Endodermal cell (in vitro differentiated cells): ENCODE data around the gene FAXC. TPM values are rescaled to one million over a fixed set of nuclear protein-coding genes. Genes with fewer than 3 reads are reported as not detected.

ENCODE experiments used
- DNase-seq: peaks from one replicate; pipeline ENCODE4 v3.0.0-alpha.2; 2017
- H3K27ac ChIP-seq: 2 replicates; pipeline ENCODE4 v1.5.1; 2013; ENCODE audit warnings: mild to moderate bottlenecking, low read depth, low read length, moderate library complexity
- H3K27me3 ChIP-seq: 2 replicates; pipeline ENCODE4 v1.6.1; 2013; ENCODE audit warnings: mild to moderate bottlenecking, low read length, moderate library complexity; ENCODE audit not compliant: insufficient read depth, control insufficient read depth, poor library complexity, severe bottlenecking
- H3K36me3 ChIP-seq: 2 replicates; pipeline ENCODE4 v1.7.0; 2013; ENCODE audit warnings: mild to moderate bottlenecking, low read length, moderate library complexity; ENCODE audit not compliant: control insufficient read depth, insufficient read depth
- H3K4me1 ChIP-seq: one replicate; pipeline ENCODE4 v1.7.0; 2013; ENCODE audit warnings: low read length; ENCODE audit not compliant: control insufficient read depth, insufficient read depth
- H3K4me3 ChIP-seq: 2 replicates; pipeline ENCODE4 v1.5.1; 2013; ENCODE audit warnings: mild to moderate bottlenecking, low read length, moderate library complexity
- H3K9ac ChIP-seq: 2 replicates; pipeline ENCODE4 v1.6.1; 2013; ENCODE audit warnings: mild to moderate bottlenecking, low read length, moderate library complexity; ENCODE audit not compliant: poor library complexity, severe bottlenecking; ENCODE audit errors: extremely low read depth
- H3K9me3 ChIP-seq: 2 replicates; pipeline ENCODE4 v1.6.1; 2013; ENCODE audit warnings: mild to moderate bottlenecking, low read length, moderate library complexity; ENCODE audit not compliant: control insufficient read depth
- H3K27ac Mint-ChIP-seq: 2 replicates; pipeline ENCODE4 v1.8.0; 2020; ENCODE audit warnings: mixed read lengths
- H3K27me3 Mint-ChIP-seq: 2 replicates; pipeline ENCODE4 v1.8.0; 2021; ENCODE audit warnings: mild to moderate bottlenecking, mixed read lengths; ENCODE audit not compliant: insufficient read depth
- H3K36me3 Mint-ChIP-seq: 2 replicates; pipeline ENCODE4 v1.8.0; 2020; ENCODE audit warnings: low read depth, mixed read lengths
- H3K4me1 Mint-ChIP-seq: 2 replicates; pipeline ENCODE4 v1.8.0; 2020; ENCODE audit warnings: mixed read lengths
- H3K4me3 Mint-ChIP-seq: 2 replicates; pipeline ENCODE4 v1.8.0; 2020; ENCODE audit warnings: mild to moderate bottlenecking, moderate library complexity, mixed read lengths
- H3K9me3 Mint-ChIP-seq: 2 replicates; pipeline ENCODE4 v1.8.0; 2020; ENCODE audit warnings: mild to moderate bottlenecking, mixed read lengths
- WGBS, 2 experiments: methylation state at CpG; one replicate each; pipeline versions ENCODE4 v1.1.5 to v1.1.7; 2013; ENCODE audit warnings: missing lambda C conversion rate in 2 of 2, mixed read lengths in 1 of 2; ENCODE audit not compliant: insufficient coverage in 1 of 2, insufficient read length in 1 of 2; 5-methylcytosine and 5-hydroxymethylcytosine counted together
- total RNA-seq, 2 donors: library from RNA; stranded (reverse); fragmentation: NEBNext Ultra II Directional in 1 of 2; extraction: Animal tissue kit (Norgen Biotek cat#: 25700) in 1 of 2; gene quantifications; 2 replicates in 1 of 2; 3 replicates in 1 of 2; pipeline ENCODE4 v1.2.1, GENCODE V29; 2021
- TF ChIP-seq, protein P1 (sequence below): fragments of 200-600 bp; sonication (generic); conservative IDR thresholded peaks from 2 replicates; pipeline ENCODE4 v1.5.0; 2021; ENCODE audit warnings: antibody characterized with exemption, mild to moderate bottlenecking

FAXC gene
- total RNA-seq, 2 donors from 2014 or later: 8.8 to 19.5 TPM

DNA sequence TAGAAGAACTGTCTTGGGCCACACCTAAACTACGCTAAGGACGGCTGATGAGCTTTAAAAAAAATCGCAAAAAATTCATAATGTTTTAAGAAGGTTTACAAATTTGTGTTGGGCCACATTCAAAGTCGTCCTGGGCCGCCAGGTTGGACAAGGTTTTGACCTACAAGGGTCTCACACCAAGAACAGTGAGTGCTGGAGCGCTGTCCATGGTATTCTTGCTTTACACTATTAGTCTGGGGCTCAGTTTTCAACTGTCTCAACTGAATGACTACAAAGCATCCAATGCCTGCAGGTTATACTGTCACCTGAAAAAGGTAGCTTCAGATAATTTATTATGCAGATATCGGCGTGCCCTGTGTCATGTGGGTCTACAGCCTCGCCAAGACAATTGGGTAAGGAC is 3.7 kb upstream of the FAXC start:
- H3K9ac ChIP-seq: no peak overlapping the region
- Mint-ChIP-seq H3K4me3 (no peak overlapping the region), H3K36me3 (no peaks in the 10 kb centered on the region), H3K27ac (no peak overlapping the region), H3K9me3 (no peaks in the 10 kb centered on the region), H3K27me3 (peaks cover 30% of the 10 kb centered on the region), H3K4me1 (peaks cover 9% of the 10 kb centered on the region)
- H3K4me3 ChIP-seq: no peak overlapping the region
- no peaks in the 10 kb centered on the region for H3K4me1 ChIP-seq
- H3K9me3 ChIP-seq: no peaks in the 10 kb centered on the region
- peaks cover 18% of the 10 kb centered on the region for H3K27me3 ChIP-seq
- H3K36me3 ChIP-seq: no peaks in the 10 kb centered on the region
- peak; percentile 77 for DNase-seq
- 81 to 84% methylated on average over 9 of the region's 9 CpGs for WGBS, 2 experiments
- no peak overlapping the region for H3K27ac ChIP-seq
- TF ChIP-seq, protein P1, sequence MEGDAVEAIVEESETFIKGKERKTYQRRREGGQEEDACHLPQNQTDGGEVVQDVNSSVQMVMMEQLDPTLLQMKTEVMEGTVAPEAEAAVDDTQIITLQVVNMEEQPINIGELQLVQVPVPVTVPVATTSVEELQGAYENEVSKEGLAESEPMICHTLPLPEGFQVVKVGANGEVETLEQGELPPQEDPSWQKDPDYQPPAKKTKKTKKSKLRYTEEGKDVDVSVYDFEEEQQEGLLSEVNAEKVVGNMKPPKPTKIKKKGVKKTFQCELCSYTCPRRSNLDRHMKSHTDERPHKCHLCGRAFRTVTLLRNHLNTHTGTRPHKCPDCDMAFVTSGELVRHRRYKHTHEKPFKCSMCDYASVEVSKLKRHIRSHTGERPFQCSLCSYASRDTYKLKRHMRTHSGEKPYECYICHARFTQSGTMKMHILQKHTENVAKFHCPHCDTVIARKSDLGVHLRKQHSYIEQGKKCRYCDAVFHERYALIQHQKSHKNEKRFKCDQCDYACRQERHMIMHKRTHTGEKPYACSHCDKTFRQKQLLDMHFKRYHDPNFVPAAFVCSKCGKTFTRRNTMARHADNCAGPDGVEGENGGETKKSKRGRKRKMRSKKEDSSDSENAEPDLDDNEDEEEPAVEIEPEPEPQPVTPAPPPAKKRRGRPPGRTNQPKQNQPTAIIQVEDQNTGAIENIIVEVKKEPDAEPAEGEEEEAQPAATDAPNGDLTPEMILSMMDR: no peak

DNA sequence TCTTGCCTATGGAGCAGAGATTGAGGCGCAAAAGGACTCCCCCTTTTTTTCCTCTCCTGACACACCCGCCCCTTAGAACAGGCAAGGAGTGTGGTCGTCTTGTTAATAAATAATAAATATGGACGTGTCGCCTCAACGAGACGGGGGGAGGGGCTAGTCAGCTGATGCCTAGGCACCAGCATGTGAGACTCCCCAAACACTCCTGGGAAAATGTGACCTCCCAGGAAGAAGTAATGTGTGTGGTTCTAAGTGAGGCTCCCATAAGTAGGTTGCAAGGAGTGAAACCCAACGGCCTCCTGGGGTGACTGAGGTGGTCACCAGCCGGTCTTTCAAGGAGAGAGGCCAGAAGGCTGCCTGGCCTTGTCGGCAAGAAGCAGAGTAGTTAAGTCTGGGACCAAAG is 1.1 kb upstream of the FAXC start:
- 65 to 71% methylated on average over 7 to 10 of the region's 10 CpGs for WGBS, 2 experiments
- TF ChIP-seq, protein P1: no peak
- no peaks in the 10 kb centered on the region for H3K36me3 ChIP-seq
- Mint-ChIP-seq H3K36me3 (no peaks in the 10 kb centered on the region), H3K27me3 (peaks cover 19% of the 10 kb centered on the region), H3K27ac (no peak overlapping the region), H3K4me3 (peak overlapping the region; percentile 72), H3K4me1 (peaks cover 18% of the 10 kb centered on the region), H3K9me3 (no peaks in the 10 kb centered on the region)
- peak overlapping the region; percentile 84 for H3K4me3 ChIP-seq
- H3K9ac ChIP-seq: no peak overlapping the region
- peak; percentile 56 for DNase-seq
- no peaks in the 10 kb centered on the region for H3K4me1 ChIP-seq
- no peak overlapping the region for H3K27ac ChIP-seq
- no peaks in the 10 kb centered on the region for H3K9me3 ChIP-seq
- peaks cover 18% of the 10 kb centered on the region for H3K27me3 ChIP-seq

DNA sequence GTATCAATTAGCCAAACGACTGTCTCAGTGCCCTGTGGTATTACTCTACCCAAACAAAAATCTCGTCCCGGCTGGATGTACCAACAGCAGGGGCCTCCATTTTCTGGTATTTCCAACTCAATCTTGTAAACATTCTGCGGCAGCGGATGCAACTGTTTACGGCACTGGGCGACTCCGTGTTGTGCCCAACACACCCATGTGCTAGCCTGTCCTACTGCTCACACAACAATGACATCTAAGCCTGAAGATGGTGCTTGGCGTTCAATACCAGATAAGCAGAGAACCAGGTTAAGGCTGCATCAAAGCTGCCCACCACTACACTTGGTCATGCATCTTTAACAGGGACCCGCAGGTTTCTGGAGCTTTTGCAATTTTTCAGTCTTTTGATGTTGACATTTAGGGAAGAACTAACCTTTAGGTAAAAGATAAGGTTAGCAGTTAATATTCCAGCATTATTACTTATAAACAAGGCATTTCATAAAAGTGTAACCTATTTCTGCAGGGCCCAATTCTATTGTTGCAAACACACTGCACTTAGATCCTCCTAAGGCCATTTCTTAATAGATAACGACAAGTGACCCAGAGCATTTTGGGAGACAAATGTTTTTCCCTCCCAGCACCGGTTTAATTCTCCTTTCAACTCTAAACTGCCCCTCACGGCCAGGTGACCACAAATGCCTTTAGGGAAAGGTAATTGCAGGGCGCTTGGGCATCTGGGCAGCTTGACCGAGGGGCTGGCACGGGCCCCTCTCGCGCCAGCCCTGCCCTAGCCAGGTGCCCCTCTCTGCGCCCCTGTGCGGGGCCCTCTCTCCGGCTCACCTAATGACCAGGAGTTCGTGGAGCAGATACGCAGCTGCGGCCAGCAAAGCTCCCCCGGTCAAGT is 945 bp downstream of the FAXC start:
- Histone ChIP-seq H3K27ac (no peak overlapping the region), H3K9me3 (no peaks in the 10 kb centered on the region), H3K4me3 (peak overlapping the region; percentile 85), H3K4me1 (no peaks in the 10 kb centered on the region), H3K9ac (peak overlapping the region; percentile 53), H3K27me3 (peaks cover 10% of the 10 kb centered on the region), H3K36me3 (no peaks in the 10 kb centered on the region)
- H3K9me3 Mint-ChIP-seq: no peaks in the 10 kb centered on the region
- peaks cover 17% of the 10 kb centered on the region for H3K27me3 Mint-ChIP-seq
- peak overlapping the region; percentile 66 for H3K27ac Mint-ChIP-seq
- TF ChIP-seq, protein P1: no peak
- whole genome bisulfite sequencing, 2 experiments: 38 to 40% methylated on average over 21 to 25 of the region's 25 CpGs
- peaks cover 21% of the 10 kb centered on the region for H3K4me1 Mint-ChIP-seq
- H3K4me3 Mint-ChIP-seq: peak overlapping the region; percentile 72
- no peaks in the 10 kb centered on the region for H3K36me3 Mint-ChIP-seq
- DNase-seq: no peak
